HG03060 (cell line): Measurements from ENCODE around the gene LEAP2.
"Not testable (repeated sequence)": the region's sequence is repeated elsewhere in the genome, so short reads cannot be mapped to it uniquely, and the experiment has no call there.

Source experiments
- ATAC-seq: cut with Tn5 transposase; IDR thresholded peaks from one replicate; pipeline ENCODE4 v1.9.1; 2021; ENCODE audit warnings: low read depth, moderate number of reproducible peaks; ENCODE audit not compliant: unreplicated experiment

The LEAP2 gene

GRCh38 chr5:132840313-132840712, 33.2 kb upstream of the LEAP2 start:
- ATAC-seq = no peak

- ATAC-seq = no peak
Measured at GRCh38 chr5:132840896-132841295, 32.6 kb upstream of the LEAP2 start.

GRCh38 chr5:132841305-132841704, 32.2 kb upstream of the LEAP2 start:
- no peak for ATAC-seq

- ATAC-seq = no peak
Measured at GRCh38 chr5:132848270-132848669, 25.2 kb upstream of the LEAP2 start.

- no peak for ATAC-seq
Measured at GRCh38 chr5:132849347-132849746, 24.1 kb upstream of the LEAP2 start.

DNA sequence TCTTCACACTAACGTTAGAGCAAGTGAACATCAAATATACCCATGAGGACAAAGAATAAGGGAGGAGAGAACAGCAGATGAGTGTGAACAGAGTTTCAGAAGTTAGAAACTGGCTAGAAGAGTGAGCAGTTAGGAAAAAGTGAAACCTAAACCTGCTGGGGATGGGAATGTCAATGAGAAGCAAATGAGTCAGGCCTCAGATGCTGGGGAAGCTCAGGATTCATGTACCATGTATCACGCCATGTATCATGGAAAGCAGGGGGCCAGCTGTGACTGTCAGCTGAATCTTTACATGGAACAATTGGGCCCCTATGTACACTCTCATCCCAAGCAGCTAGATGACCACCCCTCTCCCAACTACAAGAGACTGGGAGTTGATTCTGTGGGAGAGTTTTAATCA, 23.4 kb upstream of the LEAP2 start:
- no peak for ATAC-seq

DNA sequence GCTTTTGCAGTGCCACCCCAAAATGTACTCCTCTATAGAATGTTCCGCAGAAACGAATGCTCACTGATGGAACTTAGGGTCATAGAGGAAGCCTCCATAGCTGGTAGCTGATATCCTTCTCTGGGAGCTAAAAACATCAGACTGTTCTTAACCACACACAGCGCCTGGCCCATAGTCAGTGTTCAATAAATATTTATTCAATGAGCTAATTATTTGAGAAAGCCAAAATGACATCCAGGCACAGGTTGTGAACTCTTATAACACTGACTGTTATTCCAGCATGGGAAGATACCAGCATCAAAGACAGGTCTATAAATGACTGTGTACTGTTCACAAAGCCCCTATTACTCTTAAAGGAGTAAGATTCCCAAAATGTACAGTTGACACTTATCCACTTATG, 20.1 kb upstream of the LEAP2 start:
- no peak for ATAC-seq

GRCh38 chr5:132853790-132854189, 19.7 kb upstream of the LEAP2 start:
- ATAC-seq = no peak

- ATAC-seq = no peak
Measured at GRCh38 chr5:132854301-132854700, 19.2 kb upstream of the LEAP2 start.

DNA sequence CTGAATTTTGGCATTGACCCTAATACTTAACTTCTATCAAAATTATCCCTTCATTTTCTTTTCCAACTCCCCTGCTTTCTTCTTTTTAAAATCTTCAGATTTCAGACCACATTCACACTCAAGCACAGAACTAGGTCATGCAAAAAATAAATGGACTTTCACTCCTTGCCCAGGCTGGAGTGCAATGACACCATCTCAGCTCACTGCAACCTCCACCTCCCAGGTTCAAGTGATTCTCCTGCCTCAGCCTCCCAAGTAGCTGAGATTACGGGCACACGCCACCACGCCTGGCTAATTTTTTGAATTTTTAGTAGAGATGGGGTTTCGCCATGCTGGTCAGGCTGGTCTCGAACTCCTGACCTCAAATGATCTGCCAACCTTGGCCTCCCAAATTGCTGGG, 18.5 kb upstream of the LEAP2 start:
- not testable (repeated sequence) for ATAC-seq

DNA sequence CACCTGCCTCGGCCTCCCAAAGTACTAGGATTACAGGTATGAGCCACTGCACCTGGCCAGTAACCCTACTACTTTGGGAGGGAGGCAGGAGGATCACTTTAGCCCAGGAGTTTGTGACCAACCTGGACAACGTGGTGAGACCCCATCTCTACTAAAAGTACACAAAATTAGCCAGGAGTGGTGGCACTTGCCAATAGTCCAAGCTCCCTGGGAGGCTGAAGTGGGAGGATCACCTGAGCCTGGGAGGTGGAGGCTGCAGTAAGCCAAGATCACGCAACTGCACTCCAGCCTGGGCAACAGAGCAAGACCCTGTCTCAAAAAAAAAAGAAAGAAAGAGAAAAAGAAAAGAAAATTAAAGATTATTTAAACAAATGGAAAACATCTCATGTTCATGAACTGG, 17.5 kb upstream of the LEAP2 start:
- no peak for ATAC-seq

GRCh38 chr5:132859889-132860437, 13.5 kb upstream of the LEAP2 start:
- no peak for ATAC-seq

DNA sequence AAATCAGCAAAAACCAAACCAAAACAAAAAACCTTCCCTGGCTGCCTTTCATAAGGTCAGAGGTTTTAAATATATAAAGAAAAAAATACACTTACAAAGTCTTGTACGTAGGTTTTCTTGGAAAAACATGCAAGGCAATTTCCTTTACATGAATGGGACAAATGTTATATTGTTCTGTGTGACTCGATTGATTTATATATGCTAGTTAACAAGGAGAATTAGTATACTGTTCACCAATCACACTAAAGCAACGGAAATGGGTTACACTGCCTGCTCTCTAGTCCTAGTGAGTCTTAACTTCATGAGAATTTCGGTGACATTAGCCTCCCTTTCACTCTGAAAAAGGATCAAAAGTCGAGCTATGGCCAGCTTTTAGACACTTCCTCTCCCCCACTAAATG, 12.7 kb upstream of the LEAP2 start:
- no peak for ATAC-seq

- ATAC-seq = no peak
Measured at GRCh38 chr5:132865668-132866341, 7.7 kb upstream of the LEAP2 start.

- peak; percentile 94 for ATAC-seq
Measured at GRCh38 chr5:132866342-132867045, 7.0 kb upstream of the LEAP2 start, which contains the start of the genes GDF9 and UQCRQ. Gene GDF9 (minus strand): TSS chr5:132866469. CDS start chr5:132864533, 1,936 bp downstream. Gene UQCRQ (plus strand): TSS chr5:132866642. CDS start chr5:132866882, 240 bp downstream.

DNA sequence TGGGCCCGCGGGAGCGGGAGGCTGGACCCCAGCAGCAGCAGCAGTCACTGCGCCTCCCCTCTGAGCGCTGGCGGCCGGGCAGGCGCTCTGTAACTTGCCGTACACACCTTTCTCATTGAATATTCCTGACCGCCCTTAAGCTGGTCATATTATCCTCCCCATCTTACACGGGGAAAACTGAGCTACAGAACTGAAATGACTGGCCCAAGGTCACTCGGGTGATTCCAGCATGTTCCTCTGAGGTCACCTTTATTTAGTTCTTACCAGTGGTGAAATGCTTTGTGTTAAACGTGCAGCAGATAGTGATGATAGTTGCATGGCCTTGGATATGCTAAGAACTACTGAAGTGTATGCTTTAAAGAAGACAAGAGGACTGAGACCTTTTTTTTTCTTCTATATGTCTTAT, 6.4 kb upstream of the LEAP2 start:
- ATAC-seq = peak; percentile 1

- ATAC-seq = no peak
Measured at GRCh38 chr5:132868754-132869153, 4.7 kb upstream of the LEAP2 start.

DNA sequence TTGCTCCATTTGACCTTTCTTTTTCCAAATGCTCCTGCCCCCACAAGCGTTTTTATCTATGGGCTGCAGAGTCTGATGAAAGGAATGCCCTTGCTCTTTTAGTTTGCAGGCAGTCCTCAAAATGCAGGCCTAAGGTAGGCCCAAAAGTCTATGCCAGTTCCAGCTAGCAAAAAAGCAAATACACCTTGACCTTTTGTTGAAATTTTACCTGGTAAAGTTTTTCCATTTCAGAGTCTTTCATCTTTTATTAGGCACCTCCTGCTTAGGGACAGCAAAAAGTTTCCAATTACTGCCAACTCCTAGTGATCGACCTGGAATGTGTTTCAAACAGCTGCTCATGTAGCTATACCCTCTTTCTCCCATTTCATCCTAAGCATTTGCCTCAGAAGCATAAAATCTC, 2.7 kb upstream of the LEAP2 start:
- no peak for ATAC-seq

DNA sequence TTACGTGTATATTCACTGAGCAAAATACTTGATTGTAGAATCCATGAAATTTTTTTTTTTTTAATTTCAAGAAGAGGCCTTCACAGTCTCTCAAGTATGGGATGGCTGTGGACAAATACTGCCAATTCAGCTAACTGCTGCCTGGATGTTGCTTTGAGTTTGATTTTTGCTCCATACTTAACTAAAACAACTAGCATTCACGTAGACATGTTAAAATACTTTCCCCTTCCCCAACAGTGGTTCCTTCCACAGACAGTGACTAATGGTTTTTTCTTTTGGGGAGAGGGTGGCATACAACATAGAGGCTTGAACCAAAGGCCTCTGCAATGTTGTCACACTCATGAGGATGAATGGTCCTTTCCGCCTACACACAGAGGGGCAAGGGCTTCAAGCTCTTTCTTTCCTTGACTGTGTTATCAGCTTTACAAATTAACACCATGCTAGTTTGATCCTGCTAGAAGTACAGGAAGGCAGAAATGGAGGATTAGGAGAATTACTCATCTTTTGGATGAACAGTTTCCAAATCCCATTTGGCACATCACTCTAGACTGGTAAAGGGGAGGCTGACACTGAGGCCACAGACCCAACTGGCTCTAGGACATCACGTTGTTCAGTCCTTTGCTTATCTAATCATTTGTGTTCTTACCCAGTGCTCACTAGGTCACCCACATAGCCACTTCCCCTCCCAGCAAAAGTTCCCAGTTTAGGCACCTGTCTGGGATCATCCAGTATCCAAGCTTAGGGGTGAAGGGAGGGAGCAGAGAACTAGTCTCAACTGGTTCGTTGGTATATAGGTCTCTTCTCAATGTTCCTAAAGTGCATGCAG, 1.8 kb upstream of the LEAP2 start:
- ATAC-seq = no peak

DNA sequence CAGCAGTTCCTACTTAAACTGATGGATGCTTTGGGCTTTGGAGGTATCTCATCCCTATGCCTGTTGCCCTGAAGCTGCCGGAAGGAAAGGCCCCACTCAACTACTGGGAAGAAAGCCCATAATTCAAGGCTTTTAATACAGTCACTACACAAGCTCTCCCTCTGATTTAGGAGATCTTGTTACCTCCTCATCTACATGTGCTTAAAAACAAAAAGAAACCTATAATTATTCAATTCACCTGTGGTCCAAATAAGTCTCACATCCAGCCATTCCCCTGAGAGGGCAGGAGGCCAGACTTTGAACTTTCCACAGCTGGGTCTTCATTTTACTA, 715 bp upstream of the LEAP2 start:
- ATAC-seq = no peak

DNA sequence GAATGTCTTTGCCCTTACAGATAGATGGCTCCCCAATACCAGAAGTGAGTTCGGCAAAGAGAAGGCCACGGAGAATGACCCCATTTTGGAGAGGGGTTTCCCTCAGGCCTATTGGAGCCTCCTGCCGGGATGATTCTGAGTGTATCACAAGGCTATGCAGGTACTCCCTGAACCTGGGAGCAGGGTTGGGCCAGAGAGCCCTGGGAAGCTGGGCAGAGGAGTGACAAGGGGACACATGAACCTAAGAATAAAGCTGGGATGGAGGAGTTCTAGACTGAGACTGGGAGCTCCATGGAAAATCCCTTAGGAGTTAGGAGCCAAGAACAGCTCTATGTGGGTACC, 433 bp downstream of the LEAP2 start:
- ATAC-seq = no peak
